ENCODE results near the gene NECAB2. TPM values are rescaled to one million over a fixed set of nuclear protein-coding genes. Genes with fewer than 3 reads are reported as not detected.

NECAB2 gene
- total RNA-seq, 2 experiments from 2014 or later = not detected

GRCh38 chr16:83951544-83951943 is 16.5 kb upstream of the NECAB2 start:
- Mint-ChIP-seq H3K36me3 (ENCODE audit: low read depth) (no peaks in the 10 kb centered on the region), H3K27me3 (peaks cover 6% of the 10 kb centered on the region), H3K27ac (no peak overlapping the region), H3K4me1 (peaks cover 8% of the 10 kb centered on the region), H3K4me3 (no peak overlapping the region), H3K9me3 (no peaks in the 10 kb centered on the region)
- CTCF ChIA-PET = no interaction called here
- DNase-seq = no peak
- POLR2A ChIA-PET = no interaction called here

- ChIA-PET CTCF (no interaction called here), POLR2A (no interaction called here)
- H3K27ac Mint-ChIP-seq = no peak overlapping the region
- DNase-seq = no peak
- peaks cover 6% of the 10 kb centered on the region for H3K27me3 Mint-ChIP-seq
- H3K9me3 Mint-ChIP-seq = no peaks in the 10 kb centered on the region
- peaks cover 8% of the 10 kb centered on the region for H3K4me1 Mint-ChIP-seq
- no peak overlapping the region for H3K4me3 Mint-ChIP-seq
- no peaks in the 10 kb centered on the region for H3K36me3 Mint-ChIP-seq (ENCODE audit: low read depth)
These were observed 15.5 kb upstream of the NECAB2 start for GRCh38 chr16:83952587-83952939.

GRCh38 chr16:83952940-83953795 is 14.9 kb upstream of the NECAB2 start, which contains the start of gene OSGIN1:
Gene OSGIN1 (plus strand): TSS chr16:83953240. CDS start chr16:83957672, 4,432 bp downstream.
- Mint-ChIP-seq H3K36me3 (ENCODE audit: low read depth) (no peaks in the 10 kb centered on the region), H3K4me1 (peaks cover 8% of the 10 kb centered on the region), H3K9me3 (no peaks in the 10 kb centered on the region), H3K27ac (no peak within 1 kb of the TSS), H3K4me3 (peak within 1 kb of the TSS; percentile 72), H3K27me3 (peaks cover 6% of the 10 kb centered on the region)
- POLR2A ChIA-PET = interaction anchor here (1.5 kb wide), 1 partner anchor 164 kb away, joined by 7 read pairs; the partner anchor contains the start of gene MBTPS1
- peak; percentile 79 for DNase-seq
- CTCF ChIA-PET = interaction anchor here (0.9 to 1.9 kb wide), 11 partner anchors 10 to 234 kb away, joined by 3 to 12 read pairs (median 4); partner anchors contain the start of gene TAF1C

DNA sequence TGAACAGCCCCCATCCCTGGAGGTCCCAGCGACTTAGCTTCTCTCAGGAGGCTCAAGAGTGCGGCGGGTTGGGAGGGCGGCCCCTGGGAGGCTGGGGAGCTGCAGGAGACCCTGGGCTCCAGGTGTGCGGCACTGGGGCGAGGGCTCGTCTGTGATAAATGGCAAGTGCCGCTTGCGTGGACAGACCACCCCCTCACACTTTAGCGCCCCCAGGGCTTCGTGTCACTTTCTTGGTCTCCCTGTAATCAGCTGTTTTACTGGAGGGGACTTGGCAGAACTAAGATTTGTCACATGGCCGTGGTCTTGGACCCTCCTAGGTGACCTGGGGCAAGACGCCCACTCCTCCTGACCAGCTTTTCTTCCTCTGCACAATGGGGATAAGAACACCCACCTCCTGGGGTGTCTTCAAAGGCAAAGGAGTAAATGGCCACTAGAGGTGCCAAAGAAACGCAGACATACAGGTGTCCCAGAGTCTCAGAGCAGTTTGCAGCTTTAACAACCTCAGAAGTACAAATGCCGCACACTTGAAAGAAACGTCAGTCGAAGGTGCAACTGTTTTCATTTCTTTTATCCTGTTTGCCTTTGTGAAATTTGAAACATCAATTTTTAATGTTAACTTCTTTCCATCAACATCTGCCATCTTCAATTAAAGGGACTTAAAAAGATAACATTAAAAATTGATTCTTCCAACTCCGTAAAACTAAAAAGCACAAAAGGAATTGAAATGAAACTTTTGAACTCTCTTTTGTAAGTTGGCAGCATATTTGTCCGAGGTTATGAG is 14.1 kb upstream of the NECAB2 start:
- POLR2A ChIA-PET = interaction anchor here (1.5 kb wide), 1 partner anchor 163 kb away, joined by 7 read pairs; the partner anchor contains the start of gene MBTPS1
- CTCF ChIA-PET = interaction anchor here (0.9 to 1.9 kb wide), 12 partner anchors 9 to 233 kb away, joined by 3 to 12 read pairs (median 4); partner anchors contain the start of gene TAF1C
- peak; percentile 21 for DNase-seq
- H3K4me1 Mint-ChIP-seq = peaks cover 8% of the 10 kb centered on the region
- peak overlapping the region; percentile 49 for H3K4me3 Mint-ChIP-seq
- H3K27me3 Mint-ChIP-seq = peaks cover 6% of the 10 kb centered on the region
- no peaks in the 10 kb centered on the region for H3K9me3 Mint-ChIP-seq
- H3K36me3 Mint-ChIP-seq (ENCODE audit: low read depth) = no peaks in the 10 kb centered on the region
- no peak overlapping the region for H3K27ac Mint-ChIP-seq

- no peak for DNase-seq
- POLR2A ChIA-PET = interaction anchor here (1.5 kb wide), 1 partner anchor 162 kb away, joined by 7 read pairs; the partner anchor contains the start of gene MBTPS1
- H3K4me3 Mint-ChIP-seq = no peak overlapping the region
These were observed 13.4 kb upstream of the NECAB2 start for GRCh38 chr16:83954577-83955016.

GRCh38 chr16:83955218-83956130 is 12.6 kb upstream of the NECAB2 start:
- H3K4me1 Mint-ChIP-seq = peaks cover 8% of the 10 kb centered on the region
- H3K27me3 Mint-ChIP-seq = peaks cover 6% of the 10 kb centered on the region
- H3K27ac Mint-ChIP-seq = no peak overlapping the region
- ChIA-PET CTCF (interaction anchor here (0.9 to 1.5 kb wide), 3 partner anchors 111 to 232 kb away, joined by 3 to 6 read pairs (median 4); no protein-coding TSS in a partner anchor), POLR2A (no interaction called here)
- no peak overlapping the region for H3K4me3 Mint-ChIP-seq
- no peaks in the 10 kb centered on the region for H3K9me3 Mint-ChIP-seq
- H3K36me3 Mint-ChIP-seq (ENCODE audit: low read depth) = no peaks in the 10 kb centered on the region
- DNase-seq = no peak

More at GRCh38 chr16:83954577-83955016, 13.4 kb upstream of the NECAB2 start:
- Mint-ChIP-seq H3K27ac (no peak overlapping the region), H3K9me3 (no peaks in the 10 kb centered on the region), H3K27me3 (peaks cover 6% of the 10 kb centered on the region), H3K4me1 (peaks cover 8% of the 10 kb centered on the region), H3K36me3 (ENCODE audit: low read depth) (no peaks in the 10 kb centered on the region)
- CTCF ChIA-PET = interaction anchor here (0.9 to 1.9 kb wide), 11 partner anchors 9 to 232 kb away, joined by 3 to 12 read pairs (median 4); partner anchors contain the start of gene TAF1C

GRCh38 chr16:83956336-83957289 is 11.4 kb upstream of the NECAB2 start:
- ChIA-PET CTCF (interaction anchor here (0.5 to 2.3 kb wide), 16 partner anchors 15 to 535 kb away, joined by 3 to 21 read pairs (median 3); partner anchors contain the start of genes SLC38A8 and TAF1C), POLR2A (interaction anchor here (0.9 kb wide), 1 partner anchor 111 kb away, joined by 3 read pairs; no protein-coding TSS in a partner anchor)
- Mint-ChIP-seq H3K27ac (no peak overlapping the region), H3K27me3 (peaks cover 6% of the 10 kb centered on the region), H3K4me3 (no peak overlapping the region), H3K9me3 (no peaks in the 10 kb centered on the region), H3K36me3 (ENCODE audit: low read depth) (no peaks in the 10 kb centered on the region), H3K4me1 (peaks cover 8% of the 10 kb centered on the region)
- DNase-seq = peak; percentile 79

DNA sequence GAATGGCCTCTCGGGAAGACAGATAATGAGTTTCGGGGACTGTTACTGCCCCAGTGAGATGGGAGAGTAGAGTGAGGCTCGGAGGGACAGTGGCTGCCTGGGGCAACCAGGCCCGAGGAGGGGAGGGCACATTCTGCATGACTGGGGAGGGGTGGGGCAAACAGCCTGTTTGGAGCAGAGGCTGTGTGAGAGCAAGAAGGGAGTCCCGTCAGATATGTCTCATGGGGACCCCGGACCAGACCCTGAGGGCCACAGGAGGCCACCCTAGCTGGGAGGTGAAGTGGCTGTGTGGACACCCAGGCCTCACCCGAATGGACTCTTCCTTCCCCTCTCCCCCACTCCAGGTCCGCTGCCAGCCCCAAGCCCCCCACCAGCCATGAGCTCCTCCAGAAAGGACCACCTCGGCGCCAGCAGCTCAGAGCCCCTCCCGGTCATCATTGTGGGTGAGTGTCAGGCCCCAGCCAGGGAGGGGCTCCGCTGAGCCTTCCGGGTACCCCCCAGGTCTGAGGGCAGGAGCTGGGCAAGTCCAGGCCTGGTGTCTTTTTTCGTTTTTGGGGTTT is 10.7 kb upstream of the NECAB2 start:
- peaks cover 6% of the 10 kb centered on the region for H3K27me3 Mint-ChIP-seq
- CTCF ChIA-PET = interaction anchor here (0.7 to 2.3 kb wide), 14 partner anchors 16 to 1607 kb away, joined by 3 to 21 read pairs (median 4); partner anchors contain the start of gene TAF1C
- no peak for DNase-seq
- peaks cover 8% of the 10 kb centered on the region for H3K4me1 Mint-ChIP-seq
- no peak overlapping the region for H3K27ac Mint-ChIP-seq
- no peaks in the 10 kb centered on the region for H3K36me3 Mint-ChIP-seq (ENCODE audit: low read depth)
- no peaks in the 10 kb centered on the region for H3K9me3 Mint-ChIP-seq
- no peak overlapping the region for H3K4me3 Mint-ChIP-seq
- POLR2A ChIA-PET = interaction anchor here (0.9 kb wide), 1 partner anchor 110 kb away, joined by 3 read pairs; no protein-coding TSS in a partner anchor

DNA sequence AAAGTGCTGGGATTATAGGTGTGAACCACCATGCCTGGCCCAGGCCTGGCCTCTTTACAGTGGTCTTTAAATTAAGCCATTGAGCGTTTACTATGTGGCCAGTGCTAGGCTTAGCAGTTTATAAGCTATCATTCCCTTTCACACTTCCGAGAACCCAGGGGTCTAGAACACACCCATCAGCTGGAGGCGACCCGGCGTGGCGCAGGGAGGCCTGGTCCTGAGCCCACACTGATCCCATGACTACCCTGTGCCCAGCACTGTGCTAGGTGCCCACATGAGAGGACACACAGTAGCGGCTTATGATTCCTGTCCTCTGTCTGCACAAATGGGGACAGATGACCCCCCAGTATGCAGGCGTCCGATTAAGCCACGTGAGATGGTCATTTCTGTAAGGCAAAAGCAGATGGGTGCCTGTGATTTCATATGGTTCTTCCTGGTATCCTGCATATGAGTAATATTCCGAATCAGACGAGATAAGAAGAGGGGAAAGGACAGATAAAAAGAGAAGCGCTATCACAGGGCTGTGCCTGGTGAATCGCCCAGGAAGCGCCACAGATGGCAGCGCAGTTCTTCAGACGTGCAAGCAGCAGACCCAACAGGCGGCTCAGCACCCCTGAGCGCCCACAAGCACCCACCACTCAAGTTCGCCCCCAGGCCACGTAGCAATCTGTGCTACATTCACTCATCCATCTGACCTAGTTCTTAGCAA is 9.8 kb upstream of the NECAB2 start:
- Mint-ChIP-seq H3K36me3 (ENCODE audit: low read depth) (no peaks in the 10 kb centered on the region), H3K4me1 (peaks cover 6% of the 10 kb centered on the region), H3K27ac (no peak overlapping the region), H3K27me3 (peaks cover 6% of the 10 kb centered on the region), H3K4me3 (no peak overlapping the region), H3K9me3 (no peaks in the 10 kb centered on the region)
- DNase-seq = no peak
- ChIA-PET CTCF (interaction anchor here (0.7 to 2.3 kb wide), 7 partner anchors 20 to 1608 kb away, joined by 3 to 21 read pairs (median 5); partner anchors contain the start of gene TAF1C), POLR2A (no interaction called here)

DNA sequence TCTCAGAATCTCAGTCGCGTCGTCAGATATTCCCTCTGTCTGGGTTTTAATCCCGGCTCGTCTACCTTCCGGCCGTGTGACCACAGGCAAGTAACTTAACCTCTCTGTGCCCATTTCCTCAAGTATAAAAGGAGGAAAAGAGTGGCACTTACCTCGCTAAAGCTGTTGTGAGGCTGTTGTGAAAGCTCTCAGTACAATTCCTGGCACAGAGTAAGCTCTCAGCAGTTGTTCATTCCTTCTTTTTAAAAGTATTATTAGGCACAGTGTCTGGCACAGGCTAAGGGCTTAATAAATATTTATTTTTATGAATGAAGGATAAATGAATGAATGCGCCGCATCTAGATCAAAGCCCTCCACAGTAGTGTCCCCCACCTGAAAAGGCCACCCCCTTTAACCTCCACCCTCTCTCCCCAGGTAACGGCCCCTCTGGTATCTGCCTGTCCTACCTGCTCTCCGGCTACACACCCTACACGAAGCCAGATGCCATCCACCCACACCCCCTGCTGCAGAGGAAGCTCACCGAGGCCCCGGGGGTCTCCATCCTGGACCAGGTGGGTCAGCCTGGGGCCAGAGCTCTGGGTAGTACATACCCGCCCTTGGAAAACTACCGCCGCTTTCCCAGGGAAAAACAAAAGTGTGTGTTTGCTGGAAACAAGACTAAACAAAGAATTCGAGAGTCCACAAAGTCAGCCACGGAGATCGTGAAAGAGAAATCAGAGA is 9.0 kb upstream of the NECAB2 start:
- CTCF ChIA-PET = no interaction called here
- H3K27ac Mint-ChIP-seq = no peak overlapping the region
- H3K4me3 Mint-ChIP-seq = no peak overlapping the region
- no peak for DNase-seq
- H3K36me3 Mint-ChIP-seq (ENCODE audit: low read depth) = no peaks in the 10 kb centered on the region
- H3K4me1 Mint-ChIP-seq = peaks cover 4% of the 10 kb centered on the region
- no peaks in the 10 kb centered on the region for H3K9me3 Mint-ChIP-seq
- POLR2A ChIA-PET = no interaction called here
- peaks cover 4% of the 10 kb centered on the region for H3K27me3 Mint-ChIP-seq

Measured in activated CD4-positive, alpha-beta memory T cell treated with anti-CD3 and anti-CD28 coated beads, Interleukin-2, amount 10 ng/mL, durations not matched to agents 7 days and 5 days (primary cell).